Right lobe of liver (tissue), 4 donors: ENCODE measurements around the gene SPATA31A5.
"Not testable (repeated sequence)": the region's sequence is repeated elsewhere in the genome, so short reads cannot be mapped to it uniquely, and the experiment has no call there.

ENCODE experiments used
- CTCF ChIP-seq, 4 donors: fragments of 200-600 bp in 3 of 4; fragments of 450-650 bp in 1 of 4; IDR thresholded peaks; one replicate each; pipeline versions ENCODE4 v1.5.1 to v1.8.0; 2016 to 2022; ENCODE audit warnings: antibody characterized with exemption in 4 of 4, mild to moderate bottlenecking in 2 of 4
- POLR2A ChIP-seq: fragments of 450-650 bp; IDR thresholded peaks from one replicate; pipeline ENCODE4 v1.6.1; 2017; ENCODE audit warnings: antibody characterized with exemption, mild to moderate bottlenecking
- donor health status: DM: no; HTN: no; CAD: no.
- donor health status: DM: no; HTN: no; CAD: no.
- donor health status: DM: no; HTN: yes; CAD: no.

- not testable (repeated sequence) for TF ChIP-seq CTCF (IDR thresholded peaks at IDR 0.05); POLR2A
These were observed at the start of gene SPATA31A5 for GRCh38 chr9:60914107-60914506.
